ENCODE measurements around the gene TMEM184A. TPM values are rescaled to one million over a fixed set of nuclear protein-coding genes. Genes with fewer than 3 reads are reported as not detected.

Gene TMEM184A
- total RNA-seq, 4 donors from 2014 or later: 0.66 to 2.5 TPM; not detected in 2

DNA sequence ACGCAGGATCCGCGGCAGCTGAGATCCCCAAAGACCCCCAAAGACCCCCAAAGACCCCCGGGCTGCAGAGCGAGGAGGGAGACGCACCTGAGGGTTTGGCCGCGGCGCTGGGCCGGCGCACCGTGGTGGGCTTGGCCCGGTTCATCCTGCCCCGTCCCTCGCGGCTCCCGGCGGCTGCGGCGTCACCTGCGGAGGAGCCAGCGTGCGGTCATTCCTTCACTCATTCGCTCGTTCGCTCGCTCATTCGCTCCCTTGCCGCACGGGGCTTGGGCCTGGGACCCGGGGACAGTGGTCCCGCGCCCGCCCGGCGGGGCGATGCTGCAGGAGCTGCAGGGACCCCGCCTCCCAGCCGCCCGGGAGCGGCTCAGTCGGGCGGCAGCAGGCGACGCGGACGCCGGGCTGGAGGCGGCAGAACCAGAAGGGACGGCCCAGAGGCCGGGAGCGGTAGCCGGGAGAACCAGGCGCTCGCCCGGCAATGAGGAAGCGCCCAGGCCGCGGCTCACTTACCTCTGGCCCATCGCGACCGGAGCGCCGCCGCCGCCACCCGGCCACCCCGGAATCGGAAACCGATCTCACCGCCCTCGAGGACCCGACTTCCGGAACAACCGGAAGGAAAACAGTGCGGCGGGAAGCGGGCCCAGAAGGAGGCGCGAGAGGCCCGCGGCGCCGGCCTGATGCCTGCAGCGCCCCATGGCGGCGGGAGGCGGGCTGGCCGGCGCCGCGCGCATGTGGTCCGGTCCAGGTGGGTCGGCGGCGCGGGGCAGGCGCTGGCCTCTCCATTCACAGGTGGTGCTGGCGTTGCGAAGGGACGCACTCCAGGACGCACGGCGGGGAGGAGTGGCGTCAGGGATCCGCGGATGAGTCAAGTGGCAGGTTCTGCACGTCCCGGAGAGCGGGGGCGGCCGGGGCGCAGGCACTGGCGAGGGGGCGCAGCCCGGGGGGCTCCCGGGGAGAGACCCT is 51.9 kb downstream of the TMEM184A start, which contains the start of gene INTS1:
Gene INTS1, minus strand, starts transcription at position 574 of the 960 bp plus-strand sequence. Its CDS starts 429 bp downstream, at position 145.
- peaks cover 0 to 40% (median 11%) of the 10 kb centered on the region in 4 donors for H3K4me1 ChIP-seq
- H3K27ac ChIP-seq: peak within 1 kb of the TSS in 2 of 4 donors; percentile 70 to 75
- H3K9me3 ChIP-seq: no peaks in the 10 kb centered on the region
- peak within 1 kb of the TSS; percentile 80 to 100 (median 90) for H3K4me3 ChIP-seq
- H3K27me3 ChIP-seq: no peaks in the 10 kb centered on the region
- DNase-seq (ENCODE audit: low spot score in 2 of 2): peak; percentile 85 to 91
- 1% methylated on average over 65 to 74 of the region's 118 CpGs for WGBS, 2 donors
- peak; percentile 92 for TF ChIP-seq EP300 (IDR thresholded peaks at IDR 0.05)
- TF ChIP-seq, protein P1, sequence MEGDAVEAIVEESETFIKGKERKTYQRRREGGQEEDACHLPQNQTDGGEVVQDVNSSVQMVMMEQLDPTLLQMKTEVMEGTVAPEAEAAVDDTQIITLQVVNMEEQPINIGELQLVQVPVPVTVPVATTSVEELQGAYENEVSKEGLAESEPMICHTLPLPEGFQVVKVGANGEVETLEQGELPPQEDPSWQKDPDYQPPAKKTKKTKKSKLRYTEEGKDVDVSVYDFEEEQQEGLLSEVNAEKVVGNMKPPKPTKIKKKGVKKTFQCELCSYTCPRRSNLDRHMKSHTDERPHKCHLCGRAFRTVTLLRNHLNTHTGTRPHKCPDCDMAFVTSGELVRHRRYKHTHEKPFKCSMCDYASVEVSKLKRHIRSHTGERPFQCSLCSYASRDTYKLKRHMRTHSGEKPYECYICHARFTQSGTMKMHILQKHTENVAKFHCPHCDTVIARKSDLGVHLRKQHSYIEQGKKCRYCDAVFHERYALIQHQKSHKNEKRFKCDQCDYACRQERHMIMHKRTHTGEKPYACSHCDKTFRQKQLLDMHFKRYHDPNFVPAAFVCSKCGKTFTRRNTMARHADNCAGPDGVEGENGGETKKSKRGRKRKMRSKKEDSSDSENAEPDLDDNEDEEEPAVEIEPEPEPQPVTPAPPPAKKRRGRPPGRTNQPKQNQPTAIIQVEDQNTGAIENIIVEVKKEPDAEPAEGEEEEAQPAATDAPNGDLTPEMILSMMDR (IDR thresholded peaks at IDR 0.05): peak; percentile 93 to 99 (median 99)
- TF ChIP-seq POLR2A (IDR thresholded peaks at IDR 0.05): peak in 1 of 2 donors; percentile 40
- H3K36me3 ChIP-seq: peaks cover 0 to 39% (median 18%) of the 10 kb centered on the region in 3 donors

DNA sequence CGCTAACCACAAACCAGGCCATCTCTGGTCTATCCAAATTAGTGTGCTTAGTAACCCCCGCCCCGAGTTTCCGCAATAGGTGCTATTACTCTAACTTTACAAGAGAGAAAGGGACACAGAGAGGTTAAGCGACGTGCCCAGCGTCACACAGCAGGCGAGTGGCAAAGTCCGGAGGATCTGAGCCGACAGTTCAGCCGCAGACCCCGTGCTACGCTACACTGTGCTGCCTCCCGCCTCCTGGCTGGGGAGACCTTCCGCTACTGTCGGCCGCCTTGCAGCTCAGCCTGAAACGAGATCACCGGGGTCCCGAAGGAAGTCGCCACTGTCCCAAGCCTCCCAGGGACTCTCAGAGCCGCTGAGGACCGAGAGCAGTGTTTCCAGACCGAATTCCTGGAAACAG is 52.6 kb downstream of the TMEM184A start:
- H3K27ac ChIP-seq: peak overlapping the region in 2 of 4 donors; percentile 70 to 75
- TF ChIP-seq, protein P1 (IDR thresholded peaks at IDR 0.05): no peak
- TF ChIP-seq POLR2A (IDR thresholded peaks at IDR 0.05) (no peak), EP300 (IDR thresholded peaks at IDR 0.05) (no peak)

DNA sequence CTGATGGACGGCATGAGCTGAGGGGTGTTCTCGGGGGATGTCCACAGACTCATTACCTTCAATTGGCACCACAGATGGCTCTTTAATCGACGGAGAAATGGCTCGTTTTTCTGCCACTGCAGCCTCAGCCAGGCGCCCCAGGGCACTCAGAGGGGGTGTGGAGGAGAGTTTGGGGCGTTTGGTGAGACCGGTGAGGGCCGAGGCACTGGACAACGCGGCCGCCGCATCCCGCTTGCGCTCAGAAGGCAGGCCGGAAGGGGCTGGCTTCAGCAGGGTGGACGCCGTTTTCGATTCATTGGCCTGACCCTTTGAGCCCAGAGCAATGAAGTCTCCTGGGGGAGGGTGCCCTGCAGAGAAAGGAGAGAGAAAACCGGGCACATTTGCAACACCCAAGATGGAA is 53.2 kb downstream of the TMEM184A start:
- Histone ChIP-seq H3K4me1 (peaks cover 0 to 40% (median 11%) of the 10 kb centered on the region in 4 donors), H3K27me3 (no peaks in the 10 kb centered on the region), H3K36me3 (peaks cover 0 to 52% (median 18%) of the 10 kb centered on the region in 3 donors), H3K4me3 (peak overlapping the region in 3 of 4 donors; percentile 82 to 100 (median 98)), H3K9me3 (no peaks in the 10 kb centered on the region), H3K27ac (no peak overlapping the region)
- WGBS, 2 donors: 81 to 88% methylated on average over 20 of the region's 20 CpGs
- TF ChIP-seq, protein P1 (IDR thresholded peaks at IDR 0.05): no peak
- TF ChIP-seq EP300 (IDR thresholded peaks at IDR 0.05) (no peak), POLR2A (IDR thresholded peaks at IDR 0.05) (no peak)
- no peak for DNase-seq (ENCODE audit: low spot score in 2 of 2)

More for the DNA sequence above, 52.6 kb downstream of the TMEM184A start:
- H3K27me3 ChIP-seq: no peaks in the 10 kb centered on the region
- H3K4me1 ChIP-seq: peaks cover 0 to 40% (median 11%) of the 10 kb centered on the region in 4 donors
- no peaks in the 10 kb centered on the region for H3K9me3 ChIP-seq
- H3K4me3 ChIP-seq: peak overlapping the region; percentile 80 to 100 (median 90)
- 22 to 34% methylated on average over 23 to 24 of the region's 24 CpGs for WGBS, 2 donors
- no peak for DNase-seq (ENCODE audit: low spot score in 2 of 2)
- H3K36me3 ChIP-seq: peaks cover 0 to 46% (median 18%) of the 10 kb centered on the region in 3 donors

DNA sequence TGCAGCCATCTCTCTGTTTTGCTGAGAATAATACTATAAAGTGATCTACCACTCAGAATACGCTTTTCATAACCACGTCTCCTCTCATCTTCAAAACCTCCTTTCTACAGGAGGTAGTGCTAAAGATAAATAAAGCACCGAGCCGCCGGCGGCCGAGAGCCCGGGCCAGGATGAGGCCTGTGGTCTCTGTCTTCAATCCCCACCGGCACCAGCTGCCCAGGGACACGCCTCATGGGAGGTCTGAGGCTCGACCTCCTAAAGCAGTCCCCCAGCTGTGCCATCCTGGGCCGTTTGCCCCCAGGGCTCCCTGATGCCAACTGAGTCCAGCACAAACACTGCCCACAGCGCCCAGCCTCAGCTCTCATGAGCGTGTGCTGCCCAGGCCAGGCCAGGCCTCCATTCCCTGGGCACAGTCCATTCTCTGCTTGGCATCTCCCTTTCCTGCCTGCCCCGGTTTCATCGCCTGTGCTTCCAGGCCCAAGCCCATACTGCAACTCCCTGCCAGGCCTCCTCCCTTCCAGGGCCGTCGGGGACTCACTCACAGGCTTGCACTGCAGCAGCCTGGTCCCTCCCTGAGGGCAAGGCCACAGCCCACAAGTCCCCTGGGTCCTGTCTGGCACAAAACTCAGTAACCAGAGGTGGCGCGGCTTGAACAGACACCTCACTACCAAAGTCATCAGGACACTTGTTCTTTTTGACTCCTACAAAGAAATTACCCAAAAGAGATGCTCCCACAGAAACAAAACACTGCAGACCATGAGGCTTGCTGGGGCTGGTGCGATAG is 54.3 kb downstream of the TMEM184A start:
- no peak for DNase-seq (ENCODE audit: low spot score in 2 of 2)
- H3K4me1 ChIP-seq: peaks cover 0 to 40% (median 11%) of the 10 kb centered on the region in 4 donors
- TF ChIP-seq, protein P1 (IDR thresholded peaks at IDR 0.05): no peak
- TF ChIP-seq POLR2A (IDR thresholded peaks at IDR 0.05) (no peak), EP300 (IDR thresholded peaks at IDR 0.05) (no peak)
- no peaks in the 10 kb centered on the region for H3K27me3 ChIP-seq
- no peaks in the 10 kb centered on the region for H3K9me3 ChIP-seq
- no peak overlapping the region for H3K27ac ChIP-seq
- no peak overlapping the region for H3K4me3 ChIP-seq
- peaks cover 0 to 63% (median 18%) of the 10 kb centered on the region in 3 donors for H3K36me3 ChIP-seq
- WGBS, 2 donors: 91% methylated on average over 21 of the region's 21 CpGs
